KMS-11 (cell line): ENCODE measurements around the gene SLC43A3.

ENCODE experiments used
- H2AFZ ChIP-seq: fragments of 200-600 bp; sonication (generic); 2 replicates; pipeline ENCODE4 v1.6.1; 2016; ENCODE audit warnings: antibody characterized with exemption, mixed run types, low read depth
- H3K27ac ChIP-seq: fragments of 200-600 bp; sonication (generic); 2 replicates; pipeline ENCODE4 v1.6.1; 2016; ENCODE audit warnings: mild to moderate bottlenecking, mixed run types
- H3K27me3 ChIP-seq: fragments of 200-600 bp; sonication (generic); 2 replicates; pipeline ENCODE4 v1.6.1; 2017; ENCODE audit warnings: mild to moderate bottlenecking, low read depth, mixed run types, moderate library complexity; ENCODE audit not compliant: insufficient read depth
- H3K36me3 ChIP-seq: fragments of 200-600 bp; sonication (generic); 2 replicates; pipeline ENCODE4 v1.6.1; 2017; ENCODE audit warnings: mild to moderate bottlenecking, mixed run types; ENCODE audit not compliant: insufficient read depth
- H3K4me1 ChIP-seq: fragments of 200-600 bp; sonication (generic); 2 replicates; pipeline ENCODE4 v1.6.1; 2016; ENCODE audit warnings: mild to moderate bottlenecking, low read depth, mixed run types; ENCODE audit not compliant: poor library complexity, severe bottlenecking
- H3K4me2 ChIP-seq: fragments of 200-600 bp; sonication (generic); 2 replicates; pipeline ENCODE4 v1.7.0; 2016; ENCODE audit warnings: mild to moderate bottlenecking, mixed run types
- H3K4me3 ChIP-seq: fragments of 200-600 bp; sonication (generic); IDR thresholded peaks from 2 replicates; pipeline ENCODE4 v1.6.1; 2017; ENCODE audit warnings: low read depth, low read length, mixed read lengths; ENCODE audit not compliant: insufficient read depth
- H3K79me2 ChIP-seq: fragments of 200-600 bp; sonication (generic); 2 replicates; pipeline ENCODE4 v1.6.1; 2016; ENCODE audit warnings: low read depth, mixed run types; ENCODE audit not compliant: insufficient read depth
- H3K9ac ChIP-seq: fragments of 200-600 bp; sonication (generic); 2 replicates; pipeline ENCODE4 v1.6.1; 2016; ENCODE audit warnings: mild to moderate bottlenecking, mixed run types
- H4K20me1 ChIP-seq: fragments of 200-600 bp; sonication (generic); 2 replicates; pipeline ENCODE4 v1.6.1; 2016; ENCODE audit warnings: mild to moderate bottlenecking, mixed run types; ENCODE audit not compliant: insufficient read depth
- TF ChIP-seq, protein P1 (sequence below): fragments of 200-600 bp; sonication (generic); conservative IDR thresholded peaks from 2 replicates; pipeline ENCODE4 v1.6.1; 2017; ENCODE audit warnings: low read depth, mild to moderate bottlenecking, antibody characterized with exemption, low read length, moderate library complexity, mixed read lengths

SLC43A3 gene

DNA sequence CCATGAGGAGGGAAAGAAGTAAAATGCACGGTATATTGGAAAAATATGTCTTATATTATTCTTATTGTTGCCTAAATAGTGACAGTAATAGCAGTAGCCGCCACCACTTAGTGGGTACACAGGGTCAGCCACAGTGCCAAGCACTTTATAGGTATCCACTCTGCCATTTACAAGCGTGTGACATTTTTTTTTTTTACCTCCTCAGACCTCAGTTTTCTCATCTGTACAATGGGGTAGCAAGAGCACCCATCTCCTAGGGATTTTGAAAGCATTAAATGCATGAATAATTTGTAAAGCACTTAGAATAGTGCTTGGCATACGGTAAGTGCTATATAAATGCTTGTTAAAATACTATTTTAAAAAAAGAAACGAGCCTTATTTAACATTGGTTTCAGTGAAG lies 42.3 kb upstream of the SLC43A3 start:
- Histone ChIP-seq H3K36me3 (no peaks in the 10 kb centered on the region), H3K9ac (no peak overlapping the region), H3K79me2 (peaks cover under 1% of the 10 kb centered on the region; the same call in 1 of the 2 replicates), H2AFZ (no peak overlapping the region), H3K4me1 (peaks cover 5% of the 10 kb centered on the region), H4K20me1 (no peaks in the 10 kb centered on the region), H3K27me3 (no peaks in the 10 kb centered on the region), H3K27ac (no peak overlapping the region), H3K4me3 (no peak overlapping the region), H3K4me2 (no peak overlapping the region)
- TF ChIP-seq, protein P1, sequence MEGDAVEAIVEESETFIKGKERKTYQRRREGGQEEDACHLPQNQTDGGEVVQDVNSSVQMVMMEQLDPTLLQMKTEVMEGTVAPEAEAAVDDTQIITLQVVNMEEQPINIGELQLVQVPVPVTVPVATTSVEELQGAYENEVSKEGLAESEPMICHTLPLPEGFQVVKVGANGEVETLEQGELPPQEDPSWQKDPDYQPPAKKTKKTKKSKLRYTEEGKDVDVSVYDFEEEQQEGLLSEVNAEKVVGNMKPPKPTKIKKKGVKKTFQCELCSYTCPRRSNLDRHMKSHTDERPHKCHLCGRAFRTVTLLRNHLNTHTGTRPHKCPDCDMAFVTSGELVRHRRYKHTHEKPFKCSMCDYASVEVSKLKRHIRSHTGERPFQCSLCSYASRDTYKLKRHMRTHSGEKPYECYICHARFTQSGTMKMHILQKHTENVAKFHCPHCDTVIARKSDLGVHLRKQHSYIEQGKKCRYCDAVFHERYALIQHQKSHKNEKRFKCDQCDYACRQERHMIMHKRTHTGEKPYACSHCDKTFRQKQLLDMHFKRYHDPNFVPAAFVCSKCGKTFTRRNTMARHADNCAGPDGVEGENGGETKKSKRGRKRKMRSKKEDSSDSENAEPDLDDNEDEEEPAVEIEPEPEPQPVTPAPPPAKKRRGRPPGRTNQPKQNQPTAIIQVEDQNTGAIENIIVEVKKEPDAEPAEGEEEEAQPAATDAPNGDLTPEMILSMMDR: no peak

- no peaks in the 10 kb centered on the region for H3K4me1 ChIP-seq
- H4K20me1 ChIP-seq: no peaks in the 10 kb centered on the region
- no peak overlapping the region for H2AFZ ChIP-seq
- no peak overlapping the region for H3K27ac ChIP-seq
- no peak overlapping the region for H3K4me2 ChIP-seq
- H3K27me3 ChIP-seq: no peaks in the 10 kb centered on the region
- no peaks in the 10 kb centered on the region for H3K79me2 ChIP-seq
- TF ChIP-seq, protein P1: no peak
- no peak overlapping the region for H3K9ac ChIP-seq
- H3K36me3 ChIP-seq: no peaks in the 10 kb centered on the region
- H3K4me3 ChIP-seq: no peak overlapping the region
Observed at GRCh38 chr11:57468276-57468675, 41.4 kb upstream of the SLC43A3 start.

GRCh38 chr11:57467508-57468157 lies 40.7 kb upstream of the SLC43A3 start:
- Histone ChIP-seq H3K36me3 (no peaks in the 10 kb centered on the region), H3K79me2 (no peaks in the 10 kb centered on the region), H4K20me1 (no peaks in the 10 kb centered on the region), H3K27ac (no peak overlapping the region), H3K4me2 (no peak overlapping the region), H3K9ac (no peak overlapping the region), H2AFZ (no peak overlapping the region), H3K27me3 (no peaks in the 10 kb centered on the region), H3K4me3 (no peak overlapping the region), H3K4me1 (no peaks in the 10 kb centered on the region)
- TF ChIP-seq, protein P1: no peak

- no peaks in the 10 kb centered on the region for H4K20me1 ChIP-seq
- no peaks in the 10 kb centered on the region for H3K4me1 ChIP-seq
- no peak overlapping the region for H3K9ac ChIP-seq
- no peaks in the 10 kb centered on the region for H3K79me2 ChIP-seq
- no peak overlapping the region for H3K4me3 ChIP-seq
- TF ChIP-seq, protein P1: no peak
- no peak overlapping the region for H2AFZ ChIP-seq
- H3K27me3 ChIP-seq: no peaks in the 10 kb centered on the region
- no peak overlapping the region for H3K27ac ChIP-seq
- no peaks in the 10 kb centered on the region for H3K36me3 ChIP-seq
- no peak overlapping the region for H3K4me2 ChIP-seq
Observed at GRCh38 chr11:57466680-57467079, 39.8 kb upstream of the SLC43A3 start.
